HEK293 (cell line): Measurements from ENCODE around the gene SLC39A11.

Experiments used
- CTCF ChIA-PET: fragments of 350-600 bp; formaldehyde crosslinking; extraction: SDS; loops from one replicate; lab custom pipeline; 2021; ENCODE audit warnings: antibody characterized with exemption; lab: Yijun Ruan, JAX
- POLR2A ChIA-PET: fragments of 300-600 bp; formaldehyde crosslinking; extraction: SDS; loops from one replicate; lab custom pipeline; 2020; ENCODE audit warnings: antibody characterized with exemption, inconsistent platforms; lab: Yijun Ruan, JAX
- H3K27ac ChIP-seq: fragments of 200-500 bp; sonication (Bioruptor generic); 2 replicates; pipeline ENCODE4 v1.5.1; 2014; ENCODE audit warnings: low read depth, low read length, control low read depth, inconsistent platforms; ENCODE audit errors: extremely low read depth
- H3K36me3 ChIP-seq, 2 experiments: fragments of 200-500 bp in 1 of 2; sonication (Bioruptor generic) in 1 of 2; 1 replicate in 1 of 2; 2 replicates in 1 of 2; pipeline ENCODE4 v1.5.1; 2014 to 2017; ENCODE audit warnings: inconsistent platforms in 2 of 2, low read length in 2 of 2; ENCODE audit not compliant: control insufficient read depth in 2 of 2, insufficient read depth in 1 of 2
- H3K4me1 ChIP-seq: fragments of 200-500 bp; sonication (Bioruptor generic); 2 replicates; pipeline ENCODE4 v1.5.1; 2014; ENCODE audit warnings: mild to moderate bottlenecking, low read length, inconsistent platforms; ENCODE audit not compliant: control insufficient read depth, insufficient read depth
- H3K4me3 ChIP-seq: 2 replicates; pipeline ENCODE4 v1.5.1; 2011; ENCODE audit warnings: low read depth, mild to moderate bottlenecking, control low read depth, low read length, moderate library complexity
- H3K9me3 ChIP-seq: fragments of 200-500 bp; sonication (Bioruptor generic); 2 replicates; pipeline ENCODE4 v1.5.1; 2014; ENCODE audit warnings: low read depth, low read length, inconsistent platforms; ENCODE audit not compliant: control insufficient read depth, insufficient read depth
- KLF10 ChIP-seq: fragments of 450-650 bp; IDR thresholded peaks from 2 replicates; pipeline ENCODE4 v1.5.1; 2018; ENCODE audit warnings: missing biosample characterization, mild to moderate bottlenecking, missing genetic modification characterization
- RBAK ChIP-seq: fragments of 450-650 bp; formaldehyde crosslinking; IDR thresholded peaks from 2 replicates; pipeline ENCODE4 v1.5.1; 2016; ENCODE audit warnings: missing biosample characterization, missing genetic modification characterization
- ZBTB20 ChIP-seq: fragments of 450-650 bp; formaldehyde crosslinking; IDR thresholded peaks from 2 replicates; pipeline ENCODE4 v1.5.1; 2016; ENCODE audit warnings: missing biosample characterization, missing genetic modification characterization
- ZFP41 ChIP-seq: fragments of 450-650 bp; formaldehyde crosslinking; IDR thresholded peaks from 2 replicates; pipeline ENCODE4 v1.5.1; 2016; ENCODE audit warnings: missing biosample characterization, missing genetic modification characterization, borderline replicate concordance
- ZNF121 ChIP-seq: fragments of 450-650 bp; formaldehyde crosslinking; IDR thresholded peaks from 2 replicates; pipeline ENCODE4 v1.5.1; 2016; ENCODE audit warnings: missing biosample characterization, missing genetic modification characterization
- ZNF214 ChIP-seq: fragments of 450-650 bp; formaldehyde crosslinking; IDR thresholded peaks from 2 replicates; pipeline ENCODE4 v1.5.1; 2017; ENCODE audit warnings: missing biosample characterization, mild to moderate bottlenecking, missing genetic modification characterization, borderline replicate concordance
- ZNF37A ChIP-seq: fragments of 450-650 bp; IDR thresholded peaks from 2 replicates; pipeline ENCODE4 v1.5.1; 2018; ENCODE audit warnings: missing biosample characterization, missing genetic modification characterization
- ZNF585B ChIP-seq: fragments of 450-650 bp; formaldehyde crosslinking; IDR thresholded peaks from 2 replicates; pipeline ENCODE4 v1.5.1; 2016; ENCODE audit warnings: missing biosample characterization, missing genetic modification characterization
- ZNF600 ChIP-seq: fragments of 450-650 bp; formaldehyde crosslinking; IDR thresholded peaks from 2 replicates; pipeline ENCODE4 v1.5.1; 2016; ENCODE audit warnings: missing biosample characterization, missing genetic modification characterization
- TF ChIP-seq, protein P1 (sequence below): fragments of 450-650 bp; formaldehyde crosslinking; IDR thresholded peaks from 2 replicates; pipeline ENCODE4 v1.5.1; 2016; ENCODE audit warnings: missing biosample characterization, missing genetic modification characterization
- TF ChIP-seq, protein P2 (sequence below): fragments of 450-650 bp; IDR thresholded peaks from 2 replicates; pipeline ENCODE4 v1.5.1; 2018; ENCODE audit warnings: missing biosample characterization, mild to moderate bottlenecking, missing genetic modification characterization

The SLC39A11 gene

DNA sequence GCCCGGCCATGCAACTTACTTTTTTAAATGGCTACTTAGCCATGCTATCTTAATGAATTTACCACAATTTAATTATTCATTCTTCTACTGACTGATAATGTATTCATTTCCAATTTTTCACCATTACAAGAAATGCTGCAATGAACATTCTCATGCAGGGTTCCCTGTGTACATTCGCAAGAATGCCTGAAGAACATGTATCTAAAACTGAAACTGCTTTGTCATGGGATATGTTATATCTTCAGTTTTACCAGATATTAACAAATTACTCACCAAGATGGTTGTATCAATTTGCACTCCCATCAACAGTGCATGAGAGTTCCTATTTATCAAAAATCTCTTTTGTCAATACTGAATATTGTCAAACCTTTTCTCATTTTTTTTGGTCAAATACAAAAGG lies 100.8 kb downstream of the SLC39A11 start (continued):
- TF ChIP-seq ZNF37A, result no peak
- no peak for TF ChIP-seq RBAK
- no peak for TF ChIP-seq ZNF214

DNA sequence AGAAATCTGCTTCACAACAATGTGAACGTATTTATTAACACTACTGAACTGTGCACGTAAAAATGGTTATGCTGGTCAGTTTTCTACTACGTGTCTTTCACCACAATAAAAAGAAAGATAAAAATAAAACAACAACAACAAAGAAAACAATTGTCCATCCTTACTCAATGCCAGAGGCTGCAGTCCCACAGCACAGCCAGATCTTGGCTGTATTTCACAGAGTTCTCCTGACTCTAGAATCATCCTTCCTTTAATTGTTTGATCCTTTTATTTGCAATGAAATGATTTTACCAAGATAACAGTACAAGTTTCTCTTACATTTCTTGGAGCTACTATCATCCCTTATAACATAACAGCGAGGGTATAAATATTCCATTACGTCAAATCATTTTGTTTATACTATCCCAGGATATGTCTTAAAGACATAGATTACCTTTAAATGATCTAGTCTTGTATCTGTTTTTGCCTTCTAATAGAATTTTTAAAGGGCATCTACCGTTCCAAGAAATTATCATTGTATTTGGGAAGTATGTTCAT lies 103.3 kb downstream of the SLC39A11 start:
- CTCF ChIA-PET, result interaction anchor here (0.7 kb wide), 1 partner anchor 200 kb away, joined by 3 read pairs; no protein-coding TSS in a partner anchor
- POLR2A ChIA-PET, result no interaction called here

DNA sequence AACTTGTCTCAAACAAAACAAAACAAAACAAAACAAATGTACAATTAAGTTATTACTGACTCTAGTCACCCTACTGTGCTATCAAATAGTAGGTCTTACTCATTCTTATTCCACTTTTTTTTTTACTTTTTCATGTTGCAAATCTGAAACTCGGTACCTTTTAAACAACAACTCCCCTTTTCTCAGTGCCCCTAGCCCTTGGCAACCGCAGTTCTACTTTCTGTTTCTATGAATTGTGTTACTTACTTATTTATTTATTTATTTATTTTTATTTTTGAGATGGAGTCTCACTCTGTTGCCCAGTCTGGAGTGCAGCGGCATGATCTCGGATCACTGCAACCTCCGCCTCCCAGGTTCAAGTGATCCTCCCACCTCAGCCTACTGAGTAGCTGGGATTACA lies 104.0 kb downstream of the SLC39A11 start:
- Histone ChIP-seq H3K9me3 (no peaks in the 10 kb centered on the region), H3K4me1 (peaks cover 6% of the 10 kb centered on the region; the same call in 1 of the 2 replicates), H3K36me3 (no peaks in the 10 kb centered on the region), H3K4me3 (no peak overlapping the region), H3K27ac (no peak overlapping the region)
- POLR2A ChIA-PET, result no interaction called here
- TF ChIP-seq, protein P1, sequence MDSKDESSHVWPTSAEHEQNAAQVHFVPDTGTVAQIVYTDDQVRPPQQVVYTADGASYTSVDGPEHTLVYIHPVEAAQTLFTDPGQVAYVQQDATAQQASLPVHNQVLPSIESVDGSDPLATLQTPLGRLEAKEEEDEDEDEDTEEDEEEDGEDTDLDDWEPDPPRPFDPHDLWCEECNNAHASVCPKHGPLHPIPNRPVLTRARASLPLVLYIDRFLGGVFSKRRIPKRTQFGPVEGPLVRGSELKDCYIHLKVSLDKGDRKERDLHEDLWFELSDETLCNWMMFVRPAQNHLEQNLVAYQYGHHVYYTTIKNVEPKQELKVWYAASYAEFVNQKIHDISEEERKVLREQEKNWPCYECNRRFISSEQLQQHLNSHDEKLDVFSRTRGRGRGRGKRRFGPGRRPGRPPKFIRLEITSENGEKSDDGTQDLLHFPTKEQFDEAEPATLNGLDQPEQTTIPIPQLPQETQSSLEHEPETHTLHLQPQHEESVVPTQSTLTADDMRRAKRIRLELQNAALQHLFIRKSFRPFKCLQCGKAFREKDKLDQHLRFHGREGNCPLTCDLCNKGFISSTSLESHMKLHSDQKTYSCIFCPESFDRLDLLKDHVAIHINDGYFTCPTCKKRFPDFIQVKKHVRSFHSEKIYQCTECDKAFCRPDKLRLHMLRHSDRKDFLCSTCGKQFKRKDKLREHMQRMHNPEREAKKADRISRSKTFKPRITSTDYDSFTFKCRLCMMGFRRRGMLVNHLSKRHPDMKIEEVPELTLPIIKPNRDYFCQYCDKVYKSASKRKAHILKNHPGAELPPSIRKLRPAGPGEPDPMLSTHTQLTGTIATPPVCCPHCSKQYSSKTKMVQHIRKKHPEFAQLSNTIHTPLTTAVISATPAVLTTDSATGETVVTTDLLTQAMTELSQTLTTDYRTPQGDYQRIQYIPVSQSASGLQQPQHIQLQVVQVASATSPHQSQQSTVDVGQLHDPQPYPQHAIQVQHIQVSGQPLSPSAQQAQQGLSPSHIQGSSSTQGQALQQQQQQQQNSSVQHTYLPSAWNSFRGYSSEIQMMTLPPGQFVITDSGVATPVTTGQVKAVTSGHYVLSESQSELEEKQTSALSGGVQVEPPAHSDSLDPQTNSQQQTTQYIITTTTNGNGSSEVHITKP, result peak; percentile 76
- TF ChIP-seq ZNF121 (tag by site-specific recombination) (0 out of 2 replicates have a peak, but pooled peaks have one; percentile 52), KLF10 (tag by site-specific recombination) (no peak)
- CTCF ChIA-PET, result interaction anchor here (0.5 to 0.6 kb wide), 2 partner anchors 167 to 668 kb away, joined by 3 to 6 read pairs; no protein-coding TSS in a partner anchor

More for the DNA sequence above, 103.3 kb downstream of the SLC39A11 start:
- no peaks in the 10 kb centered on the region for H3K36me3 ChIP-seq
- no peak overlapping the region for H3K27ac ChIP-seq
- no peak for TF ChIP-seq ZNF600 (tag by site-specific recombination)
- no peak overlapping the region for H3K4me3 ChIP-seq
- peaks cover 6% of the 10 kb centered on the region; the same call in 1 of the 2 replicates for H3K4me1 ChIP-seq
- no peaks in the 10 kb centered on the region for H3K9me3 ChIP-seq

DNA sequence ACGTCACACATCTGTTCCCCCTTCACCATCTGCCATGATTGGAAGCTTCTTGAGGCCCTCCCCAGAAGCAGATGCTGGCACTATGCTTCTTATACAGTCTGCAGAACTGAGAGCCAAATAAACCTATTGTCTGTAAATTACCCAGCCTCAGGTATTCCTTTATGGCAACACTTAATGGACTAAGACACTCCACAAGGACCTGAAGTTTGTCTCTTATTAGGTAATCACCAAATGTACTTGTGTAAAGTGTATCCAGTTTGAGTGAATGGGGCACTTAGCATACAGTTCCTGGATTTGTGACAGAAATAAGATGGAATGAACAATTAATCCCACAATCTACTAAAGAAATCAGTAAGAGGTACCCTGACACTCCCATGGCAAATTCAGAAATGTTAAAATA lies 105.3 kb downstream of the SLC39A11 start:
- POLR2A ChIA-PET, result no interaction called here
- CTCF ChIA-PET, result interaction anchor here (0.8 to 3.5 kb wide), 13 partner anchors 8 to 427 kb away, joined by 3 to 42 read pairs (median 11); no protein-coding TSS in a partner anchor

More for the DNA sequence above, 105.3 kb downstream of the SLC39A11 start:
- Histone ChIP-seq H3K9me3 (no peaks in the 10 kb centered on the region), H3K36me3 (no peaks in the 10 kb centered on the region), H3K27ac (no peak overlapping the region), H3K4me1 (peaks cover 6% of the 10 kb centered on the region; the same call in 1 of the 2 replicates), H3K4me3 (no peak overlapping the region)
- TF ChIP-seq ZBTB20 (tag by site-specific recombination) (no peak), ZNF585B (tag by site-specific recombination) (no peak), ZFP41 (no peak)
- TF ChIP-seq, protein P2, sequence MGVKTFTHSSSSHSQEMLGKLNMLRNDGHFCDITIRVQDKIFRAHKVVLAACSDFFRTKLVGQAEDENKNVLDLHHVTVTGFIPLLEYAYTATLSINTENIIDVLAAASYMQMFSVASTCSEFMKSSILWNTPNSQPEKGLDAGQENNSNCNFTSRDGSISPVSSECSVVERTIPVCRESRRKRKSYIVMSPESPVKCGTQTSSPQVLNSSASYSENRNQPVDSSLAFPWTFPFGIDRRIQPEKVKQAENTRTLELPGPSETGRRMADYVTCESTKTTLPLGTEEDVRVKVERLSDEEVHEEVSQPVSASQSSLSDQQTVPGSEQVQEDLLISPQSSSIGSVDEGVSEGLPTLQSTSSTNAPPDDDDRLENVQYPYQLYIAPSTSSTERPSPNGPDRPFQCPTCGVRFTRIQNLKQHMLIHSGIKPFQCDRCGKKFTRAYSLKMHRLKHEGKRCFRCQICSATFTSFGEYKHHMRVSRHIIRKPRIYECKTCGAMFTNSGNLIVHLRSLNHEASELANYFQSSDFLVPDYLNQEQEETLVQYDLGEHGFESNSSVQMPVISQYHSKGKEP (tag by site-specific recombination), result no peak
